ENCODE measurements around the gene GPR17. TPM values are rescaled to one million over a fixed set of nuclear protein-coding genes. Genes with fewer than 3 reads are reported as not detected.

Gene GPR17
- total and polyA plus RNA-seq, 8 donors: 0.35 to 1.9 TPM; not detected in 6

DNA sequence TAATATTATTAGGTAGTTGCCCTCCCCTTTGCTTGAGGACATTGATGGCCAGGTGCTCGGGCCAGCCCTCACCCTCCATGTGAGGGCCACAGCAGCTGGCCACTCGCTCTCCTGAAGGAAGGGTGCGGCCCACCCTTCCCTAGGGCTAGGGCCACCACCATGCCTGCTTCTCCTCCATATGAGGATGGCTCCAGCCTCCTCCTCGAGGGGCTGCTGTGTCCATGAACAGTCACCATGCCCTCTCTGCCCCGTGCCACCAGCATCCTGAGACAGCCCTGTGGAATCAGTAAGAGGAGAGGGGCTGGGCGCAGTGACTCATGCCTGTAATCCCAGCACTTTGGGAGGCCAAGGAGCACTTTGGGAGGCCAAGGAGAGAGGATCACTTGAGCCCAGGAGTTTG, 2.4 kb downstream of the GPR17 start:
- Histone ChIP-seq H3K27me3 (no peaks in the 10 kb centered on the region), H3K9me3 (no peaks in the 10 kb centered on the region), H3K27ac (no peak overlapping the region), H3K36me3 (no peaks in the 10 kb centered on the region), H3K4me3 (no peak overlapping the region), H3K4me1 (peaks cover 0 to 3% (median 0%) of the 10 kb centered on the region in 3 donors)
- FAIRE-seq (no peak), DNase-seq (peak in 2 of 6 donors; percentile 6 to 41), ATAC-seq (no peak)
- intact Hi-C loops (cut with DNase I): no loop called here
- WGBS, 2 donors: 80 to 84% methylated on average over 6 of the region's 6 CpGs
- TF ChIP-seq, protein P1, sequence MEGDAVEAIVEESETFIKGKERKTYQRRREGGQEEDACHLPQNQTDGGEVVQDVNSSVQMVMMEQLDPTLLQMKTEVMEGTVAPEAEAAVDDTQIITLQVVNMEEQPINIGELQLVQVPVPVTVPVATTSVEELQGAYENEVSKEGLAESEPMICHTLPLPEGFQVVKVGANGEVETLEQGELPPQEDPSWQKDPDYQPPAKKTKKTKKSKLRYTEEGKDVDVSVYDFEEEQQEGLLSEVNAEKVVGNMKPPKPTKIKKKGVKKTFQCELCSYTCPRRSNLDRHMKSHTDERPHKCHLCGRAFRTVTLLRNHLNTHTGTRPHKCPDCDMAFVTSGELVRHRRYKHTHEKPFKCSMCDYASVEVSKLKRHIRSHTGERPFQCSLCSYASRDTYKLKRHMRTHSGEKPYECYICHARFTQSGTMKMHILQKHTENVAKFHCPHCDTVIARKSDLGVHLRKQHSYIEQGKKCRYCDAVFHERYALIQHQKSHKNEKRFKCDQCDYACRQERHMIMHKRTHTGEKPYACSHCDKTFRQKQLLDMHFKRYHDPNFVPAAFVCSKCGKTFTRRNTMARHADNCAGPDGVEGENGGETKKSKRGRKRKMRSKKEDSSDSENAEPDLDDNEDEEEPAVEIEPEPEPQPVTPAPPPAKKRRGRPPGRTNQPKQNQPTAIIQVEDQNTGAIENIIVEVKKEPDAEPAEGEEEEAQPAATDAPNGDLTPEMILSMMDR (IDR thresholded peaks at IDR 0.05): no peak

DNA sequence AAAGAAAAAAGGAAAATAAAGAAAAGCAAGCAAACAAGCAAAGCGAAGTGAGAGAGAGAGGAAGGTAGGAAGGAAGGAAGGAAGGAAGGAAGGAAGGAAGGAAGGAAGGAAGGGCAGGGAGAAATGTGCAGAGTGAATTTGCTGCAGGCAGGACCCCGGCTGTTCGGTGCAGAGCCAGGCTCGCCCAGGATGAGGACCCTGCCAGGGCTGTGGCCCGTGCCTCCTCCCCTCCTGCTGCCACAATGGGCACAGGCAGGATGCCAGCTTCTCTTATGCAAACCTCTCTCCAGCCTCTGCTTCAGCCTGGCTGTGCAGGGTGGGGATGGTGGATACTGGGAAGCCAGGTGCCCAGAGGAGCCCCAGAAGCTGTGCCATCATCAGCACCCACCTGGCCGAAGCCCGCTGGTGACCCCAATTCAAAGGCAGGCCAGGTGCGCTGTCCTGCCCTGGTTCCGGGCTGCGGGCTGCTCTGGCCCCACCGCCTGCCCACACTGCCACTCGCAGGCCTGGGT, 3.2 kb downstream of the GPR17 start:
- 63 to 74% methylated on average over 12 of the region's 12 CpGs for WGBS, 2 donors
- no peaks in the 10 kb centered on the region for H3K9me3 ChIP-seq
- H3K27me3 ChIP-seq: no peaks in the 10 kb centered on the region
- TF ChIP-seq, protein P1 (IDR thresholded peaks at IDR 0.05): no peak
- ATAC-seq (peak in 1 of 4 donors; percentile 30), FAIRE-seq (no peak), DNase-seq (peak in 2 of 6 donors; percentile 23 to 47)
- H3K4me3 ChIP-seq: no peak overlapping the region
- H3K36me3 ChIP-seq: no peaks in the 10 kb centered on the region
- no peak overlapping the region for H3K27ac ChIP-seq
- peaks cover 0 to 3% (median 0%) of the 10 kb centered on the region in 3 donors for H3K4me1 ChIP-seq
- intact Hi-C loops (cut with DNase I): no loop called here

DNA sequence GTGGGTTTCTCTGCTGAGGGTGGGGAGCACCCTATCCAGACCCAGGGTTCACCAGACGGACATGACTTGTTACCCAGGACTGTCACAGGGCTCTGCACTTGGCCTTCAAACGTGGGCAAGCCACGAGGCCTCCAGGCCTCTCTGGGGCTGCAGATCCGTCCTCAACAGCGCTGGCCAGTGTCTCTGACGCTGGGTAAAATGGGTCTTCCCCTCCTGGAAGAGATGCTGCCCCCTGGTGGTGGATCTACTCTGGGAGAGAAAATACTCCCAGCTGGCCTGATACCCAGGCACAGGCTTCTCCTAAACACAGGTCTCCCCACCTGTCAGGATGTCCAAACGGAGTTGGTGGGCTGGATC, 3.7 kb downstream of the GPR17 start:
- Histone ChIP-seq H3K27me3 (no peaks in the 10 kb centered on the region), H3K27ac (no peak overlapping the region)

GRCh38 chr2:127650041-127650784, 4.3 kb downstream of the GPR17 start:
- H3K36me3 ChIP-seq: no peaks in the 10 kb centered on the region
- WGBS, 2 donors: 47 to 52% methylated on average over 17 of the region's 17 CpGs
- intact Hi-C loops (cut with DNase I): no loop called here
- ATAC-seq (no peak), DNase-seq (peak in 1 of 6 donors; percentile 48), FAIRE-seq (no peak)
- no peak overlapping the region for H3K4me3 ChIP-seq
- peaks cover 0 to 3% (median 0%) of the 10 kb centered on the region in 3 donors for H3K4me1 ChIP-seq
- H3K27ac ChIP-seq: no peak overlapping the region
- H3K27me3 ChIP-seq: no peaks in the 10 kb centered on the region
- H3K9me3 ChIP-seq: no peaks in the 10 kb centered on the region
- TF ChIP-seq, protein P1 (IDR thresholded peaks at IDR 0.05): peak in 1 of 4 donors; percentile 3

More for the DNA sequence above, 3.7 kb downstream of the GPR17 start:
- H3K9me3 ChIP-seq: no peaks in the 10 kb centered on the region
- intact Hi-C loops (cut with DNase I): no loop called here
- no peak overlapping the region for H3K4me3 ChIP-seq
- peaks cover 0 to 3% (median 0%) of the 10 kb centered on the region in 3 donors for H3K4me1 ChIP-seq
- WGBS, 2 donors: 3 to 5% methylated on average over 7 of the region's 7 CpGs
- peak; percentile 68 to 90 (median 85) for ATAC-seq
- no peaks in the 10 kb centered on the region for H3K36me3 ChIP-seq
- FAIRE-seq: no peak
- TF ChIP-seq, protein P1 (IDR thresholded peaks at IDR 0.05): peak; percentile 84 to 91 (median 84)
- DNase-seq: peak; percentile 62 to 89 (median 81)
